Placental epithelial cell (primary cell): ENCODE results near the gene GIMAP1. TPM values are rescaled to one million over a fixed set of nuclear protein-coding genes. Genes with fewer than 3 reads are reported as not detected.

ENCODE experiments used
- total RNA-seq: library from RNA; depleted of rRNA; stranded (reverse); fragments of >200 nt; gene quantifications from 2 replicates; pipeline ENCODE4 v1.2.3, GENCODE V29; 2012

GIMAP1 gene
- not detected in 2 replicates for total RNA-seq

DNA sequence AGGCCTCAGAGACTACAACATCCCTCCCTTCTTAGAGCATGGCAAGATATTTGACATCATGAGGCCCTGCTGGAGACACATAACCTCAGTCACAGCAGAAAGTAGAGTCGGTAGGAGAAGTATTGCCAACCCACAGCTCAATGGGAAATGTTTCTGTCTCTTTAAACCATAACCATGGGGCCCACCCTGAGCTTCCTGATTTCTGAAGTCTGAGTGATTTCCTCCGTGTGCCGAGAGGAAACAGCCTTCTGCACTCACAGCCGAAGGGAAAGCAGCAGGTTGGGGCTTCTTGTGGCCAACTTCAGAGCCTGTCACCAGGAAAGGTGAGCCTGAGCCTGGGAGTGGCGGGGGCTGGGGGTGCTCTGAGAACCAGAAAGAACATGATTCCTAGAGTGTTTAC lies at the start of gene GIMAP1:
Gene GIMAP1, plus strand, starts transcription at position 246 of the 400 bp plus-strand sequence. CDS start 2,435 bp downstream, outside the sequence.

DNA sequence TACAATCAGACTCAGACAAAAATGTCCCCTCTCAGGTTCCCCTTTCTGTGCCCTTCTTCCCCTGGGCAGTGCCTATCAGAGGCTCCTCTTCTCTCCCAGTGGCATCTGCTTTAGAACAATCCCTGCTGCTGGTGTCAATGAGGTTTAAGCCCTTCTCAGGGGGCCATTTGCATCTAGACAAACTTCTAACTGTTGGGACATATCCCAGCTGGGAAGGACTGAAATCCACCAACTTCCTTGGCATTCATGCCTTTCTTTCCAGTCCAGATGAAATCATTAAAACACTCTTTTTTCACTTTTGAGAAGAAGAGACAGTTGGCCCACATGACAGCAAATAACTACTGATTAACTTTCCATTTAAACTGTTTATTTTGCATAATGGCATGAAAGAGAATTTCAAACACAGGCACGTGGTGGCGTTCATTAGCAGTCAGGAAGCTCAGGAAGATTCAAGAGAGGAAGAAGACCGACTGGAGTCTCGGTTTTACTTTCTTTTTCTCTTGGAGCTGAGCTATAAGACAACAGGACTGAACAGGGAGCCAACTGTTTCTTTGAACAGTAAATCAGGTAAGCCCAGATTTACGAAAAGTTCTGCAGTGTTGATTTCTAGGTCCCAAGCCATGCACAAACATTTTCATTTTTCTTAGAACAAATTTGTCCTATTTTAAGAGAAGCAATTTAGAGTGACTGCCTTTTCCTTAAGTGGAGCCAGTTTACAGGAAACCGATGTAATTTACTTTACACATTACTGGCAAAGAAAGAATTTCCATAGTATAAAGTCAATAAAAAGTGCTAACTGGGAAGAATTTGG lies 31.0 kb upstream of the GIMAP1 start, which contains the start of gene GIMAP2:
Gene GIMAP2, plus strand, starts transcription at position 488 of the 811 bp plus-strand sequence. CDS start 1,354 bp downstream, outside the sequence.

DNA sequence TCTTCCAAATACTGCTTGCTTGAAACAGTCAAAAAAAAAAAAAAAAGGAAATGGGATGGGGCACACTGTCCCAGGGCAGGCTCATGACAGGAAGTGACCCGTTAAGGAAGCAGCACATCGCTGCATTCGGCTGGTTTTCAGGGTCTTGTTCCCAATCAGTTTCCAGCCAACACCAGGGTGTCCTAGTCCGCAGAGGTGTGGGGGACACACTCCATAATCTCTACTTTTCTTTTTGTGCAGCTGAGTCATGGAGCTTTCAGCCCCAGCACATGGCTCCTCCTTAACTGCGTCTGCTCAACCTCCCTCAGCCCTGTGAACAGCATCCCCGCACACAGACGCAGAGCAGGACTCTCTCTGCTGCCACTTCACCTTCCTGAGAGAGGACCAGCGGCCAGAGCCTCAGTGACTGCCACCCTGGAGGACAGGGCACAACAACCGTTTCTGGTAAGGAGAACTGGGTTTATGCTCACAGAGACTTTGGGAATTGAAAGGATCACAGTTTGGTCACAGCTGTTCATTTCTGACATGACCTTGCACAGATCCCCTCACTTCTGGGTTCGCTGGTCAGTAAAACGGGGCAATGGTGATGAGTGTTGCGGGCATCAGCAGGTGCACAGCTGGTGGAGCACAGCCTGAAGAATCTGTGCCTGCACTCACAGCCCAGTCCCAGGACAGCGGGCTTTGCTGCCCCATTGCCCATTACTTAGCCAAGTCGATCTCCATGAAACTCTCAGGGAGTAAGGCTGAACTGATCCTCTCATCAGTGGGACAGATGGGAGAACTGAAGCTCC lies 21.0 kb downstream of the GIMAP1 start, which contains the start of gene GIMAP5:
Gene GIMAP5, plus strand, starts transcription at position 154 of the 791 bp plus-strand sequence. CDS start 3,467 bp downstream, outside the sequence.

Other genes starting within 250 kb of the GIMAP1 start
- not detected in 2 replicates for gene GIMAP7, start 201.7 kb upstream of the GIMAP1 start, total RNA-seq
- not detected in 2 replicates for gene GIMAP4, start 149.2 kb upstream of the GIMAP1 start, total RNA-seq
- gene GIMAP6, start 84.2 kb upstream of the GIMAP1 start, total RNA-seq: not detected in 2 replicates
- gene GIMAP2, start 30.9 kb upstream of the GIMAP1 start, total RNA-seq: not detected in 2 replicates
- not detected in 2 replicates for gene GIMAP5, start 20.8 kb downstream of the GIMAP1 start, total RNA-seq
- gene TMEM176B, start 83.8 kb downstream of the GIMAP1 start, total RNA-seq: not detected in 2 replicates
- not detected in 2 replicates for gene TMEM176A, start 84.2 kb downstream of the GIMAP1 start, total RNA-seq
- gene AOC1, start 135.9 kb downstream of the GIMAP1 start, total RNA-seq: not detected in 2 replicates